CD4-positive, alpha-beta T cell treated with Interleukin-4 for 1 hour (primary cell): Measurements from ENCODE around the gene USP49.
"Not testable (repeated sequence)": the region's sequence is repeated elsewhere in the genome, so short reads cannot be mapped to it uniquely, and the experiment has no call there.

Experiments
- DNase-seq, 2 donors: peaks; one replicate each; pipeline ENCODE4 v3.0.0-alpha.2; 2020 to 2022

The USP49 gene

GRCh38 chr6:41871691-41872090 is 23.5 kb downstream of the USP49 start:
- no peak for DNase-seq

GRCh38 chr6:41859356-41859755 is 35.8 kb downstream of the USP49 start:
- DNase-seq, result no peak

- no peak for DNase-seq
Measured at GRCh38 chr6:41858703-41859102, 36.5 kb downstream of the USP49 start.

GRCh38 chr6:41850861-41851260 is 44.3 kb downstream of the USP49 start:
- no peak for DNase-seq

- peak; percentile 47 to 67 for DNase-seq
Measured at GRCh38 chr6:41846666-41847237, 48.4 kb downstream of the USP49 start.

GRCh38 chr6:41843178-41843577 is 52.0 kb downstream of the USP49 start:
- no peak for DNase-seq

GRCh38 chr6:41840326-41840725 is 54.8 kb downstream of the USP49 start:
- no peak for DNase-seq

GRCh38 chr6:41836660-41837052 is 58.5 kb downstream of the USP49 start:
- DNase-seq, result no peak

GRCh38 chr6:41836022-41836659 is 59.0 kb downstream of the USP49 start:
- no peak for DNase-seq

- DNase-seq, result no peak
Measured at GRCh38 chr6:41832263-41832662, 62.9 kb downstream of the USP49 start.

- DNase-seq, result no peak
Measured at GRCh38 chr6:41826343-41827022, 68.7 kb downstream of the USP49 start.

- DNase-seq, result no peak
Measured at GRCh38 chr6:41824571-41825569, 70.3 kb downstream of the USP49 start.

- no peak for DNase-seq
Measured at GRCh38 chr6:41823178-41823577, 72.0 kb downstream of the USP49 start.

GRCh38 chr6:41822021-41822420 is 73.2 kb downstream of the USP49 start:
- no peak for DNase-seq

GRCh38 chr6:41821266-41821665 is 73.9 kb downstream of the USP49 start:
- DNase-seq, result no peak

GRCh38 chr6:41818271-41819054 is 76.7 kb downstream of the USP49 start:
- no peak for DNase-seq

- DNase-seq, result no peak
Measured at GRCh38 chr6:41815587-41815986, 79.6 kb downstream of the USP49 start.

GRCh38 chr6:41814629-41815028 is 80.5 kb downstream of the USP49 start:
- no peak for DNase-seq

GRCh38 chr6:41813956-41814355 is 81.2 kb downstream of the USP49 start:
- no peak for DNase-seq

GRCh38 chr6:41813469-41813868 is 81.7 kb downstream of the USP49 start:
- no peak for DNase-seq

- DNase-seq, result not testable (repeated sequence)
Measured at GRCh38 chr6:41811946-41812345, 83.2 kb downstream of the USP49 start.

GRCh38 chr6:41811095-41811494 is 84.1 kb downstream of the USP49 start:
- no peak for DNase-seq
